Motor neuron (in vitro differentiated cells): ENCODE data around the gene SNRNP48. TPM values are rescaled to one million over a fixed set of nuclear protein-coding genes. Genes with fewer than 3 reads are reported as not detected.

Source experiments
- ATAC-seq, 8 experiments: fragments of 200-7000 bp; cut with Tn5 transposase; replicated peaks in 6 of 8; 2 replicates each; pipeline ENCODE4 v1.8.0; 2021; ENCODE audit warnings: mild to moderate bottlenecking in 8 of 8, moderate library complexity in 8 of 8
- H3K27ac ChIP-seq, 2 donors: fragments of 250-450 bp; sonication (Bioruptor Pico); 2 replicates each; pipeline ENCODE4 v1.9.0; 2021; ENCODE audit warnings: antibody characterized with exemption in 2 of 2, mild to moderate bottlenecking in 2 of 2, moderate library complexity in 1 of 2
- H3K4me1 ChIP-seq, 2 donors: fragments of 250-450 bp; sonication (Bioruptor Pico); replicated peaks in 1 of 2; 2 replicates each; pipeline ENCODE4 v1.6.1; 2021; ENCODE audit warnings: antibody characterized with exemption in 2 of 2, mild to moderate bottlenecking in 2 of 2, moderate library complexity in 1 of 2
- H3K4me3 ChIP-seq, 5 donors: fragments of 250-450 bp; sonication (Bioruptor Pico); 2 replicates each; pipeline ENCODE4 v1.9.0; 2021; ENCODE audit warnings: antibody characterized with exemption in 5 of 5, mild to moderate bottlenecking in 5 of 5, moderate library complexity in 4 of 5
- WGBS, 10 experiments: fragments of 450-650 bp; shearing (Covaris generic); methylation state at CpG; one replicate each; pipeline ENCODE4 v1.0.0; 2022; 5-methylcytosine and 5-hydroxymethylcytosine counted together
- in situ Hi-C, 9 experiments: fragments of 400-800 bp; cut with MboI; loops; one replicate each; pipeline ENCODE4 v1.15.0; 2021; ENCODE audit warnings: low sequenced_read_pairs in 9 of 9, low pct_unique_long_range_greater_than_20kb in 2 of 9; ENCODE audit not compliant: unreplicated experiment in 9 of 9
- total RNA-seq, 8 experiments: library from RNA; unstranded; fragments of 300-600 nt; gene quantifications; 2 replicates each; pipeline versions ENCODE4 v1.2.3 to v1.2.4, GENCODE V29; 2022

Gene SNRNP48
- total RNA-seq, 8 experiments from 2014 or later: 8.5 to 16.3 (median 9.5) TPM

GRCh38 chr6:7587631-7588100, 2.3 kb upstream of the SNRNP48 start:
- H3K4me3 ChIP-seq: no peak overlapping the region
- peaks cover 10 to 15% of the 10 kb centered on the region in 2 donors for H3K4me1 ChIP-seq
- ATAC-seq: no peak
- WGBS, 10 experiments: 43 to 100% (median 89%) methylated on average over 1 to 3 of the region's 3 CpGs; no CpG with 5 or more reads in 3 of the 10 experiments
- in situ Hi-C loops: loop anchor here in 1 of 9 experiments (25.0 kb wide), 2 partner anchors 175 to 300 kb away; no protein-coding TSS in a partner anchor
- H3K27ac ChIP-seq: no peak overlapping the region

DNA sequence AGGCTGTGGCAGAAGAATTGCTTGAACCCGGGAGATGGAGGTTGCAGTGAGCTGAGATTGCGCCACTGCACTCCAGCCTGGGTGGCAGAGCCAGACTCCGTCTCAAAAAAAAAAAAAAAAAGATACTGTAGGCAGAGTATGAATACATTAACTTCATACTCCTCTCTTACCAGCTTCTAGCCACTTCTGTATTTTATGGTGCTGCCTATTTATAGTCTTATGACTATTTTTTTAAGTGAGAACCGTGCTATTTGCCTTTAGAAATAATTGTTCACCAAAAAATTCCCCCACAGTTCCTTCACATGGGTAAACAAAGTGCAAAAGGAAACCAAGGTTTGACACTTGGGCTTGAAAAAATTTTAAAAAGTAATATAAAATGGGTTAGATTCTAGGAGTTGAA, 1.5 kb upstream of the SNRNP48 start:
- in situ Hi-C loops: loop anchor here in 1 of 9 experiments (25.0 kb wide), 2 partner anchors 176 to 301 kb away; no protein-coding TSS in a partner anchor
- no peak overlapping the region for H3K4me3 ChIP-seq
- no peak overlapping the region for H3K27ac ChIP-seq
- H3K4me1 ChIP-seq: peaks cover 10 to 15% of the 10 kb centered on the region in 2 donors
- WGBS, 10 experiments: 0 to 100% (median 83%) methylated on average over 1 to 4 of the region's 4 CpGs; no CpG with 5 or more reads in 2 of the 10 experiments
- no peak for ATAC-seq

GRCh38 chr6:7589221-7589620, 777 bp upstream of the SNRNP48 start:
- H3K4me1 ChIP-seq: peaks cover 10 to 15% of the 10 kb centered on the region in 2 donors
- 32 to 100% (median 94%) methylated on average over 1 to 3 of the region's 3 CpGs; no CpG with 5 or more reads in 1 of the 10 experiments for WGBS, 10 experiments
- no peak overlapping the region for H3K4me3 ChIP-seq
- H3K27ac ChIP-seq: no peak overlapping the region
- in situ Hi-C loops: loop anchor here in 1 of 9 experiments (25.0 kb wide), 2 partner anchors 177 to 302 kb away; no protein-coding TSS in a partner anchor
- ATAC-seq: no peak

DNA sequence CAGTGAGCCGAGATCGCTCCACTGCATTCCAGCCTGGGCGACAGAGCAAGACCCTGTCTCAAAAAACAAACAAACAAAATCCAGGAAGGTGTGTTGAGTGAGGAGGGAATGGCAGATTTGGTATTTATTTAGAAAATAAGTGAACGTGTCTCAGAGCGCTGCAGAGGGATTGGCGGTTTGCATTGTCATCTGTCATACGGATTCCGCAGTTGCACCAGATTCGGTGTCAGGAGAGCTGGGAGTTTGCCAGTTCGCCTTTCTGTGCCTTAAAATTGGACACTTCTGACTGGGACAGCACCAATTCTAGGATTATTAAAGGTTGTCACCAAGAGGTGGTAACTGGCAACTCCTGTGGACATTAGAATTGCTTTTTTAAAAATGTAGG, 912 bp downstream of the SNRNP48 start:
- WGBS, 10 experiments: 10 to 31% (median 17%) methylated on average over 1 to 9 of the region's 10 CpGs; no CpG with 5 or more reads in 6 of the 10 experiments
- H3K27ac ChIP-seq: no peak overlapping the region
- peak in 2 of 8 experiments; percentile 4 to 10 for ATAC-seq

GRCh38 chr6:7591770-7592169, 1.8 kb downstream of the SNRNP48 start:
- H3K4me1 ChIP-seq: peaks cover 10 to 15% of the 10 kb centered on the region in 2 donors
- in situ Hi-C loops: loop anchor here in 2 of 9 experiments (10.0 to 25.0 kb wide), 3 partner anchors 179 to 304 kb away; no protein-coding TSS in a partner anchor
- 80 to 100% (median 100%) methylated on average over 1 to 5 of the region's 5 CpGs; no CpG with 5 or more reads in 2 of the 10 experiments for WGBS, 10 experiments
- no peak for ATAC-seq
- no peak overlapping the region for H3K27ac ChIP-seq
- no peak overlapping the region for H3K4me3 ChIP-seq

More for the DNA sequence above, 912 bp downstream of the SNRNP48 start:
- peaks cover 10 to 15% of the 10 kb centered on the region in 2 donors for H3K4me1 ChIP-seq
- in situ Hi-C loops: loop anchor here in 2 of 9 experiments (10.0 to 25.0 kb wide), 3 partner anchors 179 to 304 kb away; no protein-coding TSS in a partner anchor
- H3K4me3 ChIP-seq: peak overlapping the region; percentile 58 to 88 (median 81)

- H3K27ac ChIP-seq: no peak overlapping the region
- no peak overlapping the region for H3K4me3 ChIP-seq
- WGBS, 10 experiments: 83 to 100% (median 92%) methylated on average over 1 of the region's 1 CpG; no CpG with 5 or more reads in 5 of the 10 experiments
- no peak for ATAC-seq
- in situ Hi-C loops: loop anchor here in 2 of 9 experiments (10.0 to 25.0 kb wide), 3 partner anchors 181 to 306 kb away; no protein-coding TSS in a partner anchor
- peaks cover 10 to 15% of the 10 kb centered on the region in 2 donors for H3K4me1 ChIP-seq
Measured at GRCh38 chr6:7593229-7593628, 3.2 kb downstream of the SNRNP48 start.

GRCh38 chr6:7594579-7595125, 4.7 kb downstream of the SNRNP48 start:
- WGBS, 10 experiments: 50 to 100% (median 98%) methylated on average over 1 to 4 of the region's 4 CpGs
- in situ Hi-C loops: loop anchor here in 2 of 9 experiments (10.0 to 25.0 kb wide), 3 partner anchors 182 to 307 kb away; no protein-coding TSS in a partner anchor
- Histone ChIP-seq H3K27ac (no peak overlapping the region), H3K4me3 (no peak overlapping the region), H3K4me1 (peaks cover 10 to 12% of the 10 kb centered on the region in 2 donors)
- ATAC-seq: no peak

DNA sequence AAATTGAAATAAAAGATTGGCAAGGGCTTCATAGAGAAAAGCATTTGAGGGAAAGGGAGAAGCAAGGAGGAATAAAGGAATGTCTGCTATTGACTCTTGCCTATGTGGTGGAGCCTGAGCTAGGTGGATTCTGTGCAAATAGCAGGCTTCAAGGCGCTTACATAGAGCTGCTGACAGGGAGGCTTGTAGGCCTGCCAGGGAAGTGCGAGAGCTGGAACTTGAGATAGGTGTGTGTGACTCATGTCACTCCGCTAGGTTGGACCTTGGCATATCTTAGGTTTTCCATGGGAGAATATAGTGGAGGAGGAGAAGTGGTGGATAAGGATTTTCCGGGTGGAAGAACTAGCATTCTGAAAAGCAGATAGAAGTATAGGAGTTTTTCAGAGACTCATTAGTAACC, 14.0 kb downstream of the SNRNP48 start:
- H3K4me3 ChIP-seq: no peak overlapping the region
- no peak for ATAC-seq
- WGBS, 10 experiments: 86 to 100% (median 100%) methylated on average over 1 to 4 of the region's 4 CpGs
- H3K27ac ChIP-seq: no peak overlapping the region
- H3K4me1 ChIP-seq: no peaks in the 10 kb centered on the region
- in situ Hi-C loops: loop anchor here in 5 of 9 experiments (25.0 kb wide), 4 partner anchors 192 to 917 kb away; no protein-coding TSS in a partner anchor

DNA sequence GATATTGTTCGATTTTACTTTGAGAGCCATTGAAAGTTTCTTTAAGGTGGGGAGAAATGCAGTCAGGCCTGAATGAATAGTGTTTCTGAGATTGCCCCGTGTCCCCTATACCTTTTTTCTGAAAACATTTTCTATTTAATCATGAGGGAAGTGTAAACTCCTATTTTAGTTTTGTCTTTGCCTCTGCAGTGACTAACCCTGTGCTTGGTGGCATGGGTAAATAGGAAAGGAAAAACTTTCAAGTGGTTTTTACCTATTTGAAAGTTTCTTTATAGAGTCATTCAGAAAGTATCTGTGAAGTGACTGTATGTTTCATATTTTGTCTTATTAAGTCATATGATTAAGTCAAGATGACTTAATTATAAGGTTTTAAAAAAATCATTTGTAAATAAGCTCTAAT, 14.5 kb downstream of the SNRNP48 start:
- H3K4me1 ChIP-seq: no peaks in the 10 kb centered on the region
- 40 to 100% (median 94%) methylated on average over 1 to 2 of the region's 2 CpGs; no CpG with 5 or more reads in 2 of the 10 experiments for WGBS, 10 experiments
- in situ Hi-C loops: loop anchor here in 5 of 9 experiments (25.0 kb wide), 4 partner anchors 192 to 917 kb away; no protein-coding TSS in a partner anchor
- H3K27ac ChIP-seq: no peak overlapping the region
- no peak overlapping the region for H3K4me3 ChIP-seq
- ATAC-seq: no peak

DNA sequence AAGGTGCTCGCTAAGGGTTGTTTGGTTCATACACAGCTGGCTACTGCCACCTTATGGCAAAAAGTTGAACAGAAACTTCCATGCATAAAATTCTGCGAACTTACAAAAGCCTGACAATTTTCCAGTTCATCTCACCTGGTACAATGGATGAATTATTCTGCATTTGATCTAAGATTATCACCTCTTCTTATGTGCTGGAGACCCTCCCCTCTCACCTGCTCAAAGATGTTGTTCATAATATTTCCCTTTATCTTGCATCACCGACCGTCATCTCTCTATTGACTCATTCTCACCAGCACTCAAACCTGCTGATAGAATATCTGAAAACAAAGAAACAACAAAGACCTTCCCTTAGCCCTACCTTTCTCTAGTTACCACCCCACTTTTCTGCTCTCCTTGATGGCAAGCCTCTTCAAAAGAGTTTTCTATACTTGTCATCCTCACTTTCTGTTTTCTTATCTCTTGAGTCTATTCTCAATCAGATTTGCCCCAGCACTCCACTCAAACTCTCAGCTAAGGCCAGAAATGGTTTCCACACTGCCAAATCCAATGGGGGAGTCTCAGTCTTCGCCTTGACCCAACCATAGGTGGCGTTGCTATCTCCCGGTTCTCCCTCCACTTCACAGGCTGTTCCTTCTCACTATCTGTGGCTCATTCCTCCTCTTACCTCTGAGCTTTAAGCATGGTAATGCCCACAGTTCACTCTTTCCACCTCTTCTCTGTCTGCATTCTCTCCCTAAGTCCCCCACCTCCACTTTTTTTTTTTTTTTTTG, 25.8 kb downstream of the SNRNP48 start:
- WGBS, 10 experiments: 13 to 50% (median 34%) methylated on average over 4 to 7 of the region's 7 CpGs
- ATAC-seq: peak in 6 of 8 experiments; percentile 13 to 43 (median 36)
- in situ Hi-C loops: loop anchor here in 6 of 9 experiments (10.0 to 25.0 kb wide), 5 partner anchors 203 to 928 kb away; no protein-coding TSS in a partner anchor
- H3K4me1 ChIP-seq: no peaks in the 10 kb centered on the region
- H3K27ac ChIP-seq: no peak overlapping the region
- H3K4me3 ChIP-seq: no peak overlapping the region

GRCh38 chr6:7617801-7618764, 28.1 kb downstream of the SNRNP48 start:
- 0 to 100% (median 67%) methylated on average over 1 to 12 of the region's 12 CpGs; no CpG with 5 or more reads in 1 of the 10 experiments for WGBS, 10 experiments
- H3K4me3 ChIP-seq: no peak overlapping the region
- in situ Hi-C loops: loop anchor here in 6 of 9 experiments (10.0 to 25.0 kb wide), 5 partner anchors 206 to 931 kb away; no protein-coding TSS in a partner anchor
- H3K27ac ChIP-seq: no peak overlapping the region
- ATAC-seq: peak in 7 of 8 experiments; percentile 49 to 85 (median 67)
- no peaks in the 10 kb centered on the region for H3K4me1 ChIP-seq
